ENCODE measurements around the gene MRAP2. TPM values are rescaled to one million over a fixed set of nuclear protein-coding genes. Genes with fewer than 3 reads are reported as not detected.
"Not testable (repeated sequence)": the region's sequence is repeated elsewhere in the genome, so short reads cannot be mapped to it uniquely, and the experiment has no call there.

The MRAP2 gene
- total RNA-seq, 1 donor from 2014 or later, result 1.9 TPM

DNA sequence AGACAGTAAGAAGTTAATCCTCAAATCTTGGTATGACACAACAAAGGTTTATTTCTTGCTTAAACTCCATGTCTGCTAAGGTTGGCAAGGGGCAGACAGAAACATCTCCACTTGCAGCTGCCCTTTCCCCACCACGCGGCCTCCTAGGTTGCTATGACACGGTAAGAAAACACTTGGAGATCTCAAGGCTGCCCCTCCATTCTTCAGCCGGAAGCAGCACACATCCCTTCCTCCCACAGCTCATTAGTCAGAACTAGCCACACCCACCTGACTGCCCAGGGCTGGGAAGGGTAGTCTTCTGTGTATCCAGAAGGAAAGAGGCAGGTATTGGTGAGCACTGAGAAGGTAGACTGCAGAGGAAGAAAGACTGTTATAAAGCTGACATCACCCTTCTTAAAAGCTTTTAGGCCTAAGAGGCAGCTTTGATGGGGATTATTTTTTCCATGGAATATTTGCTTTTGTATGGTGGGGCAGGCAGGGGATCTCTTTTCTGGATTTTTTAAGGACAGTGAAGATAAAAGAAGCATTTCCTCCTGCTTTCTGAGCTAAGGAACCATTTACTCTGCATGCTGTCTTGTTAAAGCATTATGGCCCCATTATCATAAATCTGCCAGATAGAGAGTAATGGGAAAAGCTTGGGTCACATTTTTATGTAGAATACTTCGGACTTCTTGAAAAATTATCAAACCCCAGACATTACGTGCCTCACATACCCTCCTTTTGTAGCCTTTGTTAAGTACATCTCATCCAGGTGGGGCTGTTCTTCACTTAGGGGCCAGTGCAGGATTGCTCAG lies 41.6 kb downstream of the MRAP2 start:
- no peak for DNase-seq (ENCODE audit: low spot score)

- DNase-seq (ENCODE audit: low spot score), result no peak
These were observed 44.1 kb downstream of the MRAP2 start for GRCh38 chr6:84077645-84078044.

DNA sequence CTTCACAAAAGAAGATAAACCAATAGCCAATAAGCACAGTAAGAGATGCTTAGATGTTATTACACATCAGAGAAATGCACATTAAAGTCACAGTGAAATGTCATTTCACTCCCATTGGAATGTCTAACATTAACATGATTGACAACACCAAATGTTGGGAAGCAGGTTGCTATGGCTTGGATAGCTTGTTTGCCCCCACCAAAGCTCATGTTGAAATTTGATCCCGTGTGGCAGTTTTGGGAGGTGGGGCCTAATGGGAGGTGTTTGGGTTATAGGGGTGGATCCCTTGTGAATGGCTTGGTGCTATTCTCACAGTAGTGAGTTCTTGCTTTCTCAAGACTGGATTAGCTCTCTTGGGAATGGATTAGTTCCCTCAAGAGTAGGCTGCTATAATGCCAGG lies 44.8 kb downstream of the MRAP2 start:
- DNase-seq (ENCODE audit: low spot score), result no peak

DNA sequence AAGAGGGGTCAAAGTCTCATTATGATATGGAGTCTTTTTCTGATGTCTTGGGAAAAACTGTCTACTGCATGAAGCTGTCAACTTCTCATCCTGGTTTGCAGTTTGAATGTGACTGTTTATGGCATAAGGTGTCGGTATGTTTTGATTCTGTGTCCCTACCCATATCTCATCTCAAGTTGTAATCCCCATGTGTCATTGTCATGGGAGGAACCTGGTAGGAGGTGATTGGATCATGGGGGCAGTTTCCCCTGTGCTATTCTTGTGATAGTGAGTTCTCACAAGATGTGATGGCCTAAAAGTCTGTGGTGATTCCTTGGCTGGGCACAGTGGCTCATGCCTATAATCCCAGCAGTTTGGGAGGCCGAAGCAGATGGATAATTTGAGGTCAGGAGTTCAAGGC lies 47.6 kb downstream of the MRAP2 start:
- DNase-seq (ENCODE audit: low spot score), result no peak

GRCh38 chr6:84082689-84083265 lies 49.2 kb downstream of the MRAP2 start:
- DNase-seq (ENCODE audit: low spot score), result no peak

- DNase-seq (ENCODE audit: low spot score), result not testable (repeated sequence)
These were observed 51.1 kb downstream of the MRAP2 start for GRCh38 chr6:84084705-84085104.

GRCh38 chr6:84086056-84086455 lies 52.5 kb downstream of the MRAP2 start:
- no peak for DNase-seq (ENCODE audit: low spot score)

GRCh38 chr6:84086545-84087429 lies 53.2 kb downstream of the MRAP2 start:
- DNase-seq (ENCODE audit: low spot score), result no peak

- no peak for DNase-seq (ENCODE audit: low spot score)
These were observed 55.5 kb downstream of the MRAP2 start for GRCh38 chr6:84089081-84089480.

DNA sequence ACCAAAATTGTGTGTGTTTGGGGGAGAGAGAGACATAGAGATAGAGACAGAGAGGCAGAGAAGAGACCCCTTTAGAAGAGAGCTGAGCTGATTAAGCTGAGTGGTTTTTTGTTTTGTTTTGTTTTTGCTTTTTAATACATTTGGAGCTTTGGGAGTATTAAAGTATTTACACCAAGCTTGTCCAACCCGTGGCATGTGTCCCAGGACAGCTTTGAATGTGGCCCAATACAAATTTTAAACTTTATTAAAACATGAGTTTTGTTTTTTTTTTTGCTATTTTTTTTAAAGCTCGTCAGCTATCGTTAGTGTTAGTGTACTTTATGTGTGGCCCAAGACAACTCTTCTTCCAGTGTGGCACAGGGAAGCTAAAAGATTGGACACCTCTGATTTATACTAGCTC lies 56.0 kb downstream of the MRAP2 start:
- no peak for DNase-seq (ENCODE audit: low spot score)

DNA sequence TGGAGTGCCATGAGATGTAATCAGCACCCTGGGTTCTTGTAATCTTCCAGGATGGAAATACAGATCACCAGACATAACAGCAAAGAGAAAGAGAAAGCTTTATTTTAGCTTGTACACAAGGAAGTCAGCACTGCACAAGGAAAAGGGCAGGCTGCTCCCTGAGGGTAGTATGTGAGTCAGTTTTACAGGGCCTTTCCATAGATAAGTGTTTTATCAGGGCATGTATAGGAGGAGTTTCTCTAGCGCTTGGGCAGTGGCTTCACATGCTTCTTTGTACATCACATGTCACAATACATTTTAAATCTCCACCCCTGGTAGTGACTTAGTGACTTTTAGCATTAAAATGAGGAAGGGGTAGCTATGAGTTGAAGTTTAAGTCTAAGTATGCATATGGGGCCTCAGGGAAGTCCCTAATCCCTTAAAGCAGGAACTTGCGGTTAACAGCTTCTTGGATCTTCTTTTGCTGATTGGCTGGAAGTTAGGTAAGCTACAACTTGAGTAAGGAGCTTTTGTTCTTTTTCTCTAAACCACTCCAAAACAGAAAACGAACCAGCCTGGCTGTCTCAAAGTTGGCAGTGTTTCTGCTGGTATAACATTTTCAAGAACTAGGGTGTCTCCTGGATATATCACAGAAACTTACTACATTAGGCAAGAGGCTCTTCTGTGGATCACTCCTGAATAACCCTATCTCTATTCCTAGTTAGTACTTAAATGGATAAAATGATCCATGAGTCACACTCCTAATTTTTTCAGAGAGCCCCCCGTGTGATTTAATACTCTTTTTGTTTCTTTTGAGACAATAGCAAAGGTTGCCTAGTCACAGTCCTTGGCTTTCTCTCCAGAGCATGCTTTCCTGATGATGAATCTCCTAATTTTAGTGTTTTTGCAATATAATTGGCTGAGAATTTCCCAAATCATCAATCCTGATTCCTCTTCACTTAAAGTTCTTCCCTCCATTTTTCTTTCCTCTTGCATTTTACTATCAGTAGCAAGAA lies 60.2 kb downstream of the MRAP2 start:
- DNase-seq (ENCODE audit: low spot score), result no peak

DNA sequence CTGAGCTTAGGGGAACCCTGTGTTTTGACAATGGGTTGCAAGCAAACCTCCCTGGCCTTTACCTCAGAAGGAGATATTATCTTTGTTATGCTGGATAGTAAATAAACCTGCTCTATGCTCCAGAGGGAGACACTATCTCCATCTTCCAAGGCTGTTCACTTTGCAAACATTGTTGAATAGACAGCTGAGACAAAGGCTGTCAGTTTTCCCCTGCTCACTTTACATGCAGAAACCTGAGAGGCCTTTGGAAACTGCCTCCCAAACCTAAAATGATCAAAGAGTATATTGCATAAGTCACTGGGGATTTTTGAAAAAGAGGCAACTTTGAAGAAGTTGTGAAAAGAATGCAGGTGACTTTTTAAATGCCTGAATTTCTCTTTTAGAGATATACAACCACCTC lies 61.6 kb downstream of the MRAP2 start:
- no peak for DNase-seq (ENCODE audit: low spot score)

DNA sequence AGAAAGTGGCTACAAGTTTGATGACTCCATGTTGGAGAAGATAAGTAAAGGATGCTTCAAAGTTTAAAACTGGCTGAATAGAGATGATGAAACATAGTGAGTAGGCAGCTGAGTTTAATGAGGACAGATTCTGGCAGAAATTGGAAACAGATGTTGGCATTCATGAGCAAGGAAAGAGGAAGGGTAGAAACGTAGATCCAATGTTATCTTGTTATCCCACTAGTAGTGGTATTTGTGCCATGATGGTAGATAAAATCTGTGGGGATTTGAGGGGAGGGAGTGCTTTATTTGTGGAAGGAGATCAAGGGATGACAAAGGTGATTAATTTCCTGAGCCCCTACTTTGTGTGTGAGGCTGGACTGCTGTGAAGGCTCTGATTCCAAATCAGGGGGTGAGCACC lies 69.5 kb downstream of the MRAP2 start:
- no peak for DNase-seq (ENCODE audit: low spot score)

- DNase-seq (ENCODE audit: low spot score), result not testable (repeated sequence)
These were observed 71.8 kb downstream of the MRAP2 start for GRCh38 chr6:84105215-84105924.

GRCh38 chr6:84107495-84107894 lies 73.9 kb downstream of the MRAP2 start:
- no peak for DNase-seq (ENCODE audit: low spot score)

GRCh38 chr6:84111351-84111750 lies 77.8 kb downstream of the MRAP2 start:
- not testable (repeated sequence) for DNase-seq (ENCODE audit: low spot score)

GRCh38 chr6:84114933-84115594 lies 81.5 kb downstream of the MRAP2 start:
- not testable (repeated sequence) for DNase-seq (ENCODE audit: low spot score)

GRCh38 chr6:84118191-84118590 lies 84.6 kb downstream of the MRAP2 start:
- DNase-seq (ENCODE audit: low spot score), result no peak

- DNase-seq (ENCODE audit: low spot score), result no peak
These were observed 85.7 kb downstream of the MRAP2 start for GRCh38 chr6:84119277-84119676.

- DNase-seq (ENCODE audit: low spot score), result no peak
These were observed 89.6 kb downstream of the MRAP2 start for GRCh38 chr6:84123186-84123585.

Measured in mucosa of gallbladder (tissue), 1 donor.